B cell (primary cell): ENCODE measurements around the gene MRTFA.

Experiments
- EZH2 ChIP-seq: IDR thresholded peaks from 2 replicates; pipeline ENCODE4 v1.6.1; 2012; ENCODE audit warnings: borderline replicate concordance, low read depth, mild to moderate bottlenecking, moderate library complexity, low read length; ENCODE audit not compliant: insufficient read depth, poor library complexity, severe bottlenecking
- TF ChIP-seq, protein P1 (sequence below): fragments of 200-600 bp; IDR thresholded peaks from one replicate; pipeline ENCODE4 v1.8.0; 2022; ENCODE audit warnings: antibody characterized with exemption, mild to moderate bottlenecking

GRCh38 chr22:40405178-40406062 is 231.1 kb downstream of the MRTFA start:
- TF ChIP-seq EZH2: no peak
- TF ChIP-seq, protein P1, sequence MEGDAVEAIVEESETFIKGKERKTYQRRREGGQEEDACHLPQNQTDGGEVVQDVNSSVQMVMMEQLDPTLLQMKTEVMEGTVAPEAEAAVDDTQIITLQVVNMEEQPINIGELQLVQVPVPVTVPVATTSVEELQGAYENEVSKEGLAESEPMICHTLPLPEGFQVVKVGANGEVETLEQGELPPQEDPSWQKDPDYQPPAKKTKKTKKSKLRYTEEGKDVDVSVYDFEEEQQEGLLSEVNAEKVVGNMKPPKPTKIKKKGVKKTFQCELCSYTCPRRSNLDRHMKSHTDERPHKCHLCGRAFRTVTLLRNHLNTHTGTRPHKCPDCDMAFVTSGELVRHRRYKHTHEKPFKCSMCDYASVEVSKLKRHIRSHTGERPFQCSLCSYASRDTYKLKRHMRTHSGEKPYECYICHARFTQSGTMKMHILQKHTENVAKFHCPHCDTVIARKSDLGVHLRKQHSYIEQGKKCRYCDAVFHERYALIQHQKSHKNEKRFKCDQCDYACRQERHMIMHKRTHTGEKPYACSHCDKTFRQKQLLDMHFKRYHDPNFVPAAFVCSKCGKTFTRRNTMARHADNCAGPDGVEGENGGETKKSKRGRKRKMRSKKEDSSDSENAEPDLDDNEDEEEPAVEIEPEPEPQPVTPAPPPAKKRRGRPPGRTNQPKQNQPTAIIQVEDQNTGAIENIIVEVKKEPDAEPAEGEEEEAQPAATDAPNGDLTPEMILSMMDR: no peak
